Activated CD8-positive, alpha-beta memory T cell treated with anti-CD3 and anti-CD28 coated beads, Interleukin-2, amount 50 U/mL, for 24 hours (primary cell): ENCODE results near the gene MAPK14.

Source experiments
- DNase-seq: peaks from one replicate; pipeline ENCODE4 v3.0.0-alpha.2; 2020; ENCODE audit errors: extremely low read depth

The MAPK14 gene

GRCh38 chr6:36035225-36035624 lies 7.6 kb downstream of the MAPK14 start:
- DNase-seq, result no peak

- no peak for DNase-seq
Measured at GRCh38 chr6:36038120-36038876, 10.7 kb downstream of the MAPK14 start.

- no peak for DNase-seq
Measured at GRCh38 chr6:36039112-36039511, 11.5 kb downstream of the MAPK14 start.

- no peak for DNase-seq
Measured at GRCh38 chr6:36040958-36041357, 13.3 kb downstream of the MAPK14 start.

GRCh38 chr6:36042618-36043260 lies 15.1 kb downstream of the MAPK14 start:
- no peak for DNase-seq

- DNase-seq, result no peak
Measured at GRCh38 chr6:36049582-36049981, 22.0 kb downstream of the MAPK14 start.

GRCh38 chr6:36050305-36050704 lies 22.7 kb downstream of the MAPK14 start:
- no peak for DNase-seq

GRCh38 chr6:36050947-36051710 lies 23.5 kb downstream of the MAPK14 start:
- no peak for DNase-seq

- no peak for DNase-seq
Measured at GRCh38 chr6:36052097-36052496, 24.5 kb downstream of the MAPK14 start.

GRCh38 chr6:36053878-36054277 lies 26.3 kb downstream of the MAPK14 start:
- DNase-seq, result no peak

GRCh38 chr6:36054415-36054814 lies 26.8 kb downstream of the MAPK14 start:
- DNase-seq, result no peak

- DNase-seq, result no peak
Measured at GRCh38 chr6:36054956-36055355, 27.3 kb downstream of the MAPK14 start.

- no peak for DNase-seq
Measured at GRCh38 chr6:36056178-36056577, 28.6 kb downstream of the MAPK14 start.

- DNase-seq, result no peak
Measured at GRCh38 chr6:36061236-36061635, 33.6 kb downstream of the MAPK14 start.

- no peak for DNase-seq
Measured at GRCh38 chr6:36062247-36062646, 34.6 kb downstream of the MAPK14 start.

GRCh38 chr6:36063318-36064060 lies 35.9 kb downstream of the MAPK14 start:
- no peak for DNase-seq

- DNase-seq, result no peak
Measured at GRCh38 chr6:36064770-36065396, 37.3 kb downstream of the MAPK14 start.

- DNase-seq, result no peak
Measured at GRCh38 chr6:36065916-36066315, 38.3 kb downstream of the MAPK14 start.

GRCh38 chr6:36066817-36067216 lies 39.2 kb downstream of the MAPK14 start:
- no peak for DNase-seq

- no peak for DNase-seq
Measured at GRCh38 chr6:36067374-36068011, 39.9 kb downstream of the MAPK14 start.

- no peak for DNase-seq
Measured at GRCh38 chr6:36068012-36068392, 40.4 kb downstream of the MAPK14 start.
